ENCODE results near the gene FCN1.
"Not testable (repeated sequence)": the region's sequence is repeated elsewhere in the genome, so short reads cannot be mapped to it uniquely, and the experiment has no call there.

FCN1 gene

GRCh38 chr9:134959126-134959970, 41.6 kb upstream of the FCN1 start:
- no peaks in the 10 kb centered on the region for H3K9me3 ChIP-seq (ENCODE audit: control insufficient read depth, insufficient read depth, low read length)
- H3K4me1 ChIP-seq (ENCODE audit: insufficient read depth, low read length): no peaks in the 10 kb centered on the region; the same call in 1 of the 2 replicates
- H3K36me3 ChIP-seq (ENCODE audit: insufficient read depth, low read length): no peaks in the 10 kb centered on the region
- H3K9ac ChIP-seq (ENCODE audit: low read depth, low read length): no peak overlapping the region

- H3K9me3 ChIP-seq (ENCODE audit: control insufficient read depth, insufficient read depth, low read length): no peaks in the 10 kb centered on the region
- no peaks in the 10 kb centered on the region for H3K36me3 ChIP-seq (ENCODE audit: insufficient read depth, low read length)
- no peaks in the 10 kb centered on the region; the same call in 1 of the 2 replicates for H3K4me1 ChIP-seq (ENCODE audit: insufficient read depth, low read length)
- H3K9ac ChIP-seq (ENCODE audit: low read depth, low read length): no peak overlapping the region
Observed at GRCh38 chr9:134957945-134958227, 40.2 kb upstream of the FCN1 start.

GRCh38 chr9:134957165-134957944, 39.6 kb upstream of the FCN1 start:
- Histone ChIP-seq H3K36me3 (ENCODE audit: insufficient read depth, low read length) (no peaks in the 10 kb centered on the region), H3K4me1 (ENCODE audit: insufficient read depth, low read length) (no peaks in the 10 kb centered on the region; the same call in 1 of the 2 replicates), H3K9me3 (ENCODE audit: control insufficient read depth, insufficient read depth, low read length) (no peaks in the 10 kb centered on the region), H3K9ac (ENCODE audit: low read depth, low read length) (no peak overlapping the region)

- not testable (repeated sequence) for H3K36me3 ChIP-seq (ENCODE audit: insufficient read depth, low read length); H3K9me3 ChIP-seq (ENCODE audit: control insufficient read depth, insufficient read depth, low read length); H3K9ac ChIP-seq (ENCODE audit: low read depth, low read length); H3K4me1 ChIP-seq (ENCODE audit: insufficient read depth, low read length)
Observed at GRCh38 chr9:134956387-134956786, 38.7 kb upstream of the FCN1 start.

GRCh38 chr9:134955801-134956200, 38.1 kb upstream of the FCN1 start:
- H3K9ac ChIP-seq (ENCODE audit: low read depth, low read length): no peak overlapping the region

GRCh38 chr9:134955156-134955555, 37.4 kb upstream of the FCN1 start:
- H3K4me1 ChIP-seq (ENCODE audit: insufficient read depth, low read length): no peaks in the 10 kb centered on the region
- no peaks in the 10 kb centered on the region for H3K36me3 ChIP-seq (ENCODE audit: insufficient read depth, low read length)
- H3K9me3 ChIP-seq (ENCODE audit: control insufficient read depth, insufficient read depth, low read length): no peaks in the 10 kb centered on the region
- H3K9ac ChIP-seq (ENCODE audit: low read depth, low read length): no peak overlapping the region

More at GRCh38 chr9:134955801-134956200, 38.1 kb upstream of the FCN1 start:
- Histone ChIP-seq H3K4me1 (ENCODE audit: insufficient read depth, low read length) (no peaks in the 10 kb centered on the region; the same call in 1 of the 2 replicates), H3K36me3 (ENCODE audit: insufficient read depth, low read length) (no peaks in the 10 kb centered on the region), H3K9me3 (ENCODE audit: control insufficient read depth, insufficient read depth, low read length) (no peaks in the 10 kb centered on the region)

- H3K9ac ChIP-seq (ENCODE audit: low read depth, low read length): no peak overlapping the region
- no peaks in the 10 kb centered on the region for H3K9me3 ChIP-seq (ENCODE audit: control insufficient read depth, insufficient read depth, low read length)
- H3K4me1 ChIP-seq (ENCODE audit: insufficient read depth, low read length): no peaks in the 10 kb centered on the region
- H3K36me3 ChIP-seq (ENCODE audit: insufficient read depth, low read length): no peaks in the 10 kb centered on the region
Observed at GRCh38 chr9:134951994-134952393, 34.3 kb upstream of the FCN1 start.

- Histone ChIP-seq H3K36me3 (ENCODE audit: insufficient read depth, low read length) (no peaks in the 10 kb centered on the region), H3K9ac (ENCODE audit: low read depth, low read length) (no peak overlapping the region), H3K4me1 (ENCODE audit: insufficient read depth, low read length) (no peaks in the 10 kb centered on the region)
Observed at GRCh38 chr9:134951461-134951860, 33.7 kb upstream of the FCN1 start.

GRCh38 chr9:134950386-134951210, 32.9 kb upstream of the FCN1 start:
- Histone ChIP-seq H3K9me3 (ENCODE audit: control insufficient read depth, insufficient read depth, low read length) (no peaks in the 10 kb centered on the region), H3K4me1 (ENCODE audit: insufficient read depth, low read length) (no peaks in the 10 kb centered on the region), H3K9ac (ENCODE audit: low read depth, low read length) (no peak overlapping the region), H3K36me3 (ENCODE audit: insufficient read depth, low read length) (no peaks in the 10 kb centered on the region)

More at GRCh38 chr9:134951461-134951860, 33.7 kb upstream of the FCN1 start:
- no peaks in the 10 kb centered on the region for H3K9me3 ChIP-seq (ENCODE audit: control insufficient read depth, insufficient read depth, low read length)

GRCh38 chr9:134949681-134950385, 32.1 kb upstream of the FCN1 start:
- Histone ChIP-seq H3K36me3 (ENCODE audit: insufficient read depth, low read length) (no peaks in the 10 kb centered on the region), H3K9ac (ENCODE audit: low read depth, low read length) (no peak overlapping the region), H3K9me3 (ENCODE audit: control insufficient read depth, insufficient read depth, low read length) (no peaks in the 10 kb centered on the region), H3K4me1 (ENCODE audit: insufficient read depth, low read length) (no peaks in the 10 kb centered on the region)

GRCh38 chr9:134948149-134948548, 30.4 kb upstream of the FCN1 start:
- Histone ChIP-seq H3K36me3 (ENCODE audit: insufficient read depth, low read length) (no peaks in the 10 kb centered on the region), H3K9me3 (ENCODE audit: control insufficient read depth, insufficient read depth, low read length) (no peaks in the 10 kb centered on the region), H3K9ac (ENCODE audit: low read depth, low read length) (no peak overlapping the region), H3K4me1 (ENCODE audit: insufficient read depth, low read length) (no peaks in the 10 kb centered on the region)

GRCh38 chr9:134947265-134947955, 29.7 kb upstream of the FCN1 start:
- Histone ChIP-seq H3K9me3 (ENCODE audit: control insufficient read depth, insufficient read depth, low read length) (no peaks in the 10 kb centered on the region), H3K4me1 (ENCODE audit: insufficient read depth, low read length) (no peaks in the 10 kb centered on the region), H3K9ac (ENCODE audit: low read depth, low read length) (no peak overlapping the region), H3K36me3 (ENCODE audit: insufficient read depth, low read length) (no peaks in the 10 kb centered on the region)

GRCh38 chr9:134946663-134947062, 29.0 kb upstream of the FCN1 start:
- no peak overlapping the region for H3K9ac ChIP-seq (ENCODE audit: low read depth, low read length)
- no peaks in the 10 kb centered on the region for H3K9me3 ChIP-seq (ENCODE audit: control insufficient read depth, insufficient read depth, low read length)
- no peaks in the 10 kb centered on the region for H3K4me1 ChIP-seq (ENCODE audit: insufficient read depth, low read length)
- H3K36me3 ChIP-seq (ENCODE audit: insufficient read depth, low read length): no peaks in the 10 kb centered on the region

Measured in ES-I3 (cell line).